Fibroblast of lung (primary cell): ENCODE results near the gene GNPTAB. TPM values are rescaled to one million over a fixed set of nuclear protein-coding genes. Genes with fewer than 3 reads are reported as not detected.
A peak's percentile ranks its signal among the peaks of the same experiment; 100 is the strongest.

Source experiments
- DNase-seq, 2 donors: peaks; one replicate each; pipeline versions ENCODE4 v3.0.0 to v3.0.0-alpha.2; 2010; ENCODE audit warnings: low read depth in 2 of 2
- H2AFZ ChIP-seq: 2 replicates; pipeline ENCODE4 v1.5.1; 2012; ENCODE audit warnings: low read length, control low read depth, inconsistent platforms
- H3K27ac ChIP-seq: 2 replicates; pipeline ENCODE4 v1.5.1; 2011; ENCODE audit warnings: low read length, control low read depth; ENCODE audit not compliant: insufficient read depth
- H3K27me3 ChIP-seq: 2 replicates; pipeline ENCODE4 v1.5.1; 2011; ENCODE audit warnings: mild to moderate bottlenecking, low read length; ENCODE audit not compliant: control insufficient read depth, insufficient read depth
- H3K36me3 ChIP-seq: 2 replicates; pipeline ENCODE4 v1.5.1; 2011; ENCODE audit warnings: low read length; ENCODE audit not compliant: control insufficient read depth, insufficient read depth
- H3K4me1 ChIP-seq: 2 replicates; pipeline ENCODE4 v1.5.1; 2011; ENCODE audit warnings: low read length; ENCODE audit not compliant: control insufficient read depth, insufficient read depth; ENCODE audit errors: extremely low read depth
- H3K4me2 ChIP-seq: 2 replicates; pipeline ENCODE4 v1.5.1; 2011; ENCODE audit warnings: low read length, control low read depth; ENCODE audit not compliant: insufficient read depth; ENCODE audit errors: extremely low read depth
- H3K4me3 ChIP-seq, 4 experiments: fragments of 200-600 bp in 1 of 4; sonication (generic) in 1 of 4; replicated peaks in 1 of 4; 2 replicates each; pipeline ENCODE4 v1.5.1; 2011 to 2016; ENCODE audit warnings: low read length in 4 of 4, low read depth in 3 of 4, mild to moderate bottlenecking in 3 of 4, control low read depth in 2 of 4, inconsistent platforms in 1 of 4, mixed read lengths in 1 of 4; ENCODE audit not compliant: insufficient read depth in 1 of 4; ENCODE audit errors: control extremely low read depth in 1 of 4
- H3K79me2 ChIP-seq: 2 replicates; pipeline ENCODE4 v1.5.1; 2012; ENCODE audit warnings: mild to moderate bottlenecking, low read length, inconsistent platforms; ENCODE audit not compliant: control insufficient read depth, insufficient read depth
- H3K9ac ChIP-seq: 2 replicates; pipeline ENCODE4 v1.5.1; 2011; ENCODE audit warnings: mild to moderate bottlenecking, low read length, control low read depth; ENCODE audit not compliant: insufficient read depth
- H3K9me3 ChIP-seq: 2 replicates; pipeline ENCODE4 v1.5.1; 2012; ENCODE audit warnings: low read depth, low read length; ENCODE audit not compliant: control insufficient read depth, insufficient read depth
- H4K20me1 ChIP-seq: 2 replicates; pipeline ENCODE4 v1.5.1; 2011; ENCODE audit warnings: low read length; ENCODE audit not compliant: control insufficient read depth, insufficient read depth; ENCODE audit errors: extremely low read depth
- EZH2 ChIP-seq: IDR thresholded peaks from 2 replicates; pipeline ENCODE4 v1.5.1; 2012; ENCODE audit warnings: low read length, control low read depth, mild to moderate bottlenecking; ENCODE audit errors: missing control alignments
- polyA minus RNA-seq: library from RNA; depleted of rRNA, polyadenylated mRNA; stranded (reverse); fragments of >200 nt; gene quantifications from 2 replicates; pipeline ENCODE4 v1.2.3, GENCODE V29; 2011; ENCODE audit warnings: low replicate concordance
- polyA plus RNA-seq, 2 donors: library from polyadenylated mRNA; depleted of rRNA in 1 of 2; stranded (reverse) in 1 of 2; unstranded in 1 of 2; fragments of >200 nt; gene quantifications; 2 replicates each; pipeline ENCODE4 v1.2.1, GENCODE V29; 2011 to 2012; ENCODE audit warnings: missing spikeins in 1 of 2
- total RNA-seq: library from RNA; depleted of rRNA; stranded (reverse); fragments of >200 nt; gene quantifications from 2 replicates; pipeline ENCODE4 v1.2.1, GENCODE V29; 2014
- TF ChIP-seq, protein P1 (sequence below), 2 donors: IDR thresholded peaks in 1 of 2; conservative IDR thresholded peaks in 1 of 2; 1 replicate in 1 of 2; 2 replicates in 1 of 2; pipeline ENCODE4 v1.5.1; 2011 to 2012; ENCODE audit warnings: low read length in 2 of 2, control low read depth in 1 of 2, inconsistent platforms in 1 of 2, low read depth in 1 of 2, mild to moderate bottlenecking in 1 of 2

GNPTAB gene
- total RNA-seq, result 44.4 and 49.7 TPM in 2 replicates
- polyA plus RNA-seq, result 34.6 and 58.4 TPM in 2 replicates
- polyA plus RNA-seq (2012), result 21.0 and 34.2 TPM in 2 replicates
- 20.4 and 33.5 TPM in 2 replicates for polyA minus RNA-seq

DNA sequence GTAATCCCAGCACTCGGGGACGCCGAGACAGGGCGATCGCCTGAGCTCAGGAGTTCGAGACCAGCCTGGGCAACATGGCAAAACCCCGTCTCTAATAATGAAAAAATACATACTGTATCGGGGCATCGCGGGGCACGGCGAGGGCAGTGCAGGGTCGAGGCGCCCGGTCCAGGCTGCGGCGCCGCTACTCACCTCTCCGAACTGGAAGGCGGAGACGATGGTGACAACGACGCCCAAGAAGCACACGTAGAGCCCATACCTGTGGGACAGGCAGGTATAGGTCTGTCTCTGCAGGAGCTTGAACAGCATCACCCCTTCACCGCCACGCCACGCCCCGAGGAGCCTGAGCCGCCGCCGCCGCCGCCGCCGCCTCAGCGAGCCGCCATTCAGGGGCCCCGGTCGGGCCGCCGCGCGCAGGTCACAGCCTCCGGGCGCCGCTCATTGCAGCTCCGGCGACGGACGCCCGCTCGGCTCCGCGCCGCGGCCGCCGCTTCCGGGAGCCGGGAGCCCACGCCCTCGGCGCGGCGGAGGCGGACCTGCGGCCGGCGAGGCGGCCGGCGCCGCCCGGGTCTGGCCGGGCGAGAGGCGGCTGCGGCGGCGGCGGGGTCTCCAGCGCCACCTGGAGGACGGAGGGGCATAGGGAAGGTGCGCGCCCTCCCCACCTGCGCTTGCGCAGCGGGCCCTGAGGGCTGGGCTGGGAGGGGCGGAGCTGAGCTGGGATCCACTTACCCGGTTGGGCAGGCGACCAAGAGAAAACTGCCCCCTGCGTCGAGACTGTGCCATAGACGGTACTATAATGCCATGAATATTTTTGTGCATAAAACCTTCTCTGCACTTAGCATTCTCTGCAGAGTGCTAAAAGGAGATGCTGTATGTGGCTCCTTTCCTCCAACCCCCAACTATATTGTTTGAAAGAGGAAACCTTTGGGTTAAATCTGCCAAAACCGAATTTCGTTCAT lies at the start of gene GNPTAB:
TSS of gene GNPTAB (minus strand) at position 593 of the 959 bp plus-strand sequence. CDS start at position 309, 284 bp downstream.
- Histone ChIP-seq H3K79me2 (peaks cover 4% of the 10 kb centered on the region), H2AFZ (peak within 1 kb of the TSS; percentile 85), H3K4me2 (peak within 1 kb of the TSS; percentile 80), H3K36me3 (no peaks in the 10 kb centered on the region), H3K4me3 (peak within 1 kb of the TSS; percentile 72 to 93 (median 84)), H3K9ac (peak within 1 kb of the TSS; percentile 58), H3K27me3 (no peaks in the 10 kb centered on the region), H3K9me3 (no peaks in the 10 kb centered on the region), H3K27ac (peak within 1 kb of the TSS; percentile 40), H3K4me1 (peaks cover 2% of the 10 kb centered on the region), H4K20me1 (no peaks in the 10 kb centered on the region)
- no peak for TF ChIP-seq EZH2
- TF ChIP-seq, protein P1, sequence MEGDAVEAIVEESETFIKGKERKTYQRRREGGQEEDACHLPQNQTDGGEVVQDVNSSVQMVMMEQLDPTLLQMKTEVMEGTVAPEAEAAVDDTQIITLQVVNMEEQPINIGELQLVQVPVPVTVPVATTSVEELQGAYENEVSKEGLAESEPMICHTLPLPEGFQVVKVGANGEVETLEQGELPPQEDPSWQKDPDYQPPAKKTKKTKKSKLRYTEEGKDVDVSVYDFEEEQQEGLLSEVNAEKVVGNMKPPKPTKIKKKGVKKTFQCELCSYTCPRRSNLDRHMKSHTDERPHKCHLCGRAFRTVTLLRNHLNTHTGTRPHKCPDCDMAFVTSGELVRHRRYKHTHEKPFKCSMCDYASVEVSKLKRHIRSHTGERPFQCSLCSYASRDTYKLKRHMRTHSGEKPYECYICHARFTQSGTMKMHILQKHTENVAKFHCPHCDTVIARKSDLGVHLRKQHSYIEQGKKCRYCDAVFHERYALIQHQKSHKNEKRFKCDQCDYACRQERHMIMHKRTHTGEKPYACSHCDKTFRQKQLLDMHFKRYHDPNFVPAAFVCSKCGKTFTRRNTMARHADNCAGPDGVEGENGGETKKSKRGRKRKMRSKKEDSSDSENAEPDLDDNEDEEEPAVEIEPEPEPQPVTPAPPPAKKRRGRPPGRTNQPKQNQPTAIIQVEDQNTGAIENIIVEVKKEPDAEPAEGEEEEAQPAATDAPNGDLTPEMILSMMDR (conservative IDR thresholded peaks at IDR 0.05 in 1 of 2, IDR thresholded peaks at IDR 0.05 in 1 of 2; ENCODE audit: low read depth in 1 of 2, low read length in 2 of 2), result peak; percentile 50 to 59
- DNase-seq, result peak; percentile 83 to 90

DNA sequence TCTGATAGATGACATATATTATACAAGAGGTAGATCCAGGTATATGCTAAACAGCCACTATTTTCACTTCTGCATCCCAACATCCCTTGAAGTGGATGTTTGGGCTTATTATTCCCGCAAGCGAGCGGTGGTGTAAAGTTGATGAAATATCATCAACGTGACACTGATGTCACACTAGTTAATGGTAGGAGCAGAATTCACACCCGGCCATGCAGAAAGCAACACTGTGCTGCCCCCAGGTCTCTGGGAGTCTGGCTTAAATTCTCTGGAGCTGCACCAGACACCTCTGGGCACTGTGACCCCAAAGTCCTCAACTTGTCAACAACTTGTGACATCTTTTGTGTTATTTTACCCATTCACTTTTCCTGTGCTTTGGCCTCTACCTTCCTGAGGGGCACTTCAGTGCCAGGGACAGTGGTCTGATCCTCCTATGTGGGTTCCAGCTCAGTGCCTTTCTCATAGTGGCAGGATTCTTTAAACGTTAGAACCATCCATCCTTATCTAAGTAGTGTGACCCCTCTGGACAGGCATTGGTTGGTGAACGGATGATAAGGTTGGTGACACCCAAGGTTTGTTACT lies 47.6 kb upstream of the GNPTAB start:
- Histone ChIP-seq H3K4me2 (peak overlapping the region; percentile 85), H3K9me3 (no peaks in the 10 kb centered on the region), H4K20me1 (no peaks in the 10 kb centered on the region), H3K4me3 (peak overlapping the region; percentile 90 to 100 (median 95)), H3K36me3 (peaks cover 3% of the 10 kb centered on the region), H3K27ac (peak overlapping the region; percentile 95), H2AFZ (peak overlapping the region; percentile 86), H3K9ac (peak overlapping the region; percentile 95), H3K79me2 (peaks cover 42% of the 10 kb centered on the region), H3K4me1 (peaks cover 2% of the 10 kb centered on the region), H3K27me3 (no peaks in the 10 kb centered on the region)
- no peak for DNase-seq
- TF ChIP-seq EZH2, result no peak
- TF ChIP-seq, protein P1 (conservative IDR thresholded peaks at IDR 0.05 in 1 of 2, IDR thresholded peaks at IDR 0.05 in 1 of 2; ENCODE audit: low read depth in 1 of 2, low read length in 2 of 2), result no peak

- Histone ChIP-seq H3K36me3 (peaks cover 3% of the 10 kb centered on the region), H4K20me1 (no peaks in the 10 kb centered on the region), H3K27me3 (no peaks in the 10 kb centered on the region), H2AFZ (peak overlapping the region; percentile 86), H3K9ac (peak overlapping the region; percentile 95), H3K4me3 (peak overlapping the region; percentile 90 to 100 (median 95)), H3K27ac (peak overlapping the region; percentile 95), H3K4me2 (peak overlapping the region; percentile 85), H3K4me1 (peaks cover 2% of the 10 kb centered on the region), H3K79me2 (peaks cover 42% of the 10 kb centered on the region), H3K9me3 (no peaks in the 10 kb centered on the region)
- peak; percentile 28 to 36 for DNase-seq
- TF ChIP-seq, protein P1 (conservative IDR thresholded peaks at IDR 0.05 in 1 of 2, IDR thresholded peaks at IDR 0.05 in 1 of 2; ENCODE audit: low read depth in 1 of 2, low read length in 2 of 2), result no peak
- no peak for TF ChIP-seq EZH2
Observed at GRCh38 chr12:101877806-101878242, 47.1 kb upstream of the GNPTAB start.
